GM23338 (cell line): Measurements from ENCODE around the gene FTCDNL1. TPM values are rescaled to one million over a fixed set of nuclear protein-coding genes. Genes with fewer than 3 reads are reported as not detected.
A peak's percentile ranks its signal among the peaks of the same experiment; 100 is the strongest.

Source experiments
- ATAC-seq: fragments of 200-7000 bp; cut with Tn5 transposase; 3 replicates; pipeline ENCODE4 v1.9.1; 2020
- DNase-seq: peaks from one replicate; pipeline ENCODE4 v3.0.0-alpha.2; 2015; ENCODE audit warnings: low spot score
- H2AFZ ChIP-seq: fragments of 200-600 bp; sonication (generic); 2 replicates; pipeline ENCODE4 v1.8.0; 2016; ENCODE audit warnings: antibody characterized with exemption, mild to moderate bottlenecking, moderate library complexity
- H3F3A ChIP-seq: fragments of 200-600 bp; sonication (generic); replicated peaks from 2 replicates; pipeline ENCODE4 v1.8.0; 2017; ENCODE audit warnings: antibody characterized with exemption, mixed run types, low read depth
- H3K27ac ChIP-seq: fragments of 200-600 bp; sonication (generic); 2 replicates; pipeline ENCODE4 v1.6.1; 2016; ENCODE audit warnings: low read depth
- H3K27me3 ChIP-seq: fragments of 200-600 bp; sonication (generic); 2 replicates; pipeline ENCODE4 v1.8.0; 2016; ENCODE audit warnings: mild to moderate bottlenecking, mixed run types, moderate library complexity; ENCODE audit not compliant: insufficient read depth
- H3K36me3 ChIP-seq: fragments of 200-600 bp; sonication (generic); 2 replicates; pipeline ENCODE4 v1.8.0; 2016; ENCODE audit warnings: mild to moderate bottlenecking; ENCODE audit not compliant: insufficient read depth
- H3K4me1 ChIP-seq: fragments of 200-600 bp; sonication (generic); 2 replicates; pipeline ENCODE4 v1.8.0; 2016; ENCODE audit warnings: mild to moderate bottlenecking, moderate library complexity; ENCODE audit not compliant: insufficient read depth
- H3K4me2 ChIP-seq: fragments of 200-600 bp; sonication (generic); 2 replicates; pipeline ENCODE4 v1.7.1; 2017; ENCODE audit warnings: mixed run types
- H3K4me3 ChIP-seq: fragments of 200-600 bp; sonication (generic); 2 replicates; pipeline ENCODE4 v1.6.1; 2016; ENCODE audit warnings: mixed run types
- H3K79me2 ChIP-seq: fragments of 200-600 bp; sonication (generic); replicated peaks from 2 replicates; pipeline ENCODE4 v1.8.0; 2017; ENCODE audit warnings: mild to moderate bottlenecking; ENCODE audit not compliant: insufficient read depth
- H3K9me2 ChIP-seq: fragments of 200-600 bp; sonication (generic); 2 replicates; pipeline ENCODE4 v1.8.0; 2017; ENCODE audit not compliant: insufficient read depth
- H4K20me1 ChIP-seq: fragments of 200-600 bp; sonication (generic); replicated peaks from 2 replicates; pipeline ENCODE4 v1.8.0; 2017; ENCODE audit warnings: mild to moderate bottlenecking; ENCODE audit not compliant: insufficient read depth
- H3K27ac Mint-ChIP-seq: 2 replicates; pipeline ENCODE4 v1.8.0; 2020; ENCODE audit warnings: inconsistent platforms, mild to moderate bottlenecking, moderate library complexity, mixed read lengths
- H3K27me3 Mint-ChIP-seq: 3 replicates; pipeline ENCODE4 v1.8.0; 2022; ENCODE audit warnings: low read depth, mild to moderate bottlenecking, moderate library complexity, mixed read lengths, inconsistent platforms; ENCODE audit not compliant: insufficient read depth, poor library complexity
- H3K36me3 Mint-ChIP-seq: 3 replicates; pipeline ENCODE4 v1.8.0; 2021; ENCODE audit warnings: low read depth, mild to moderate bottlenecking, inconsistent platforms, moderate library complexity, mixed read lengths
- H3K4me1 Mint-ChIP-seq: 3 replicates; pipeline ENCODE4 v1.8.0; 2020; ENCODE audit warnings: mild to moderate bottlenecking, inconsistent platforms, mixed read lengths
- H3K4me3 Mint-ChIP-seq: 3 replicates; pipeline ENCODE4 v1.8.0; 2021; ENCODE audit warnings: moderate library complexity, mild to moderate bottlenecking, inconsistent platforms, mixed read lengths
- H3K9me3 Mint-ChIP-seq: 3 replicates; pipeline ENCODE4 v1.8.0; 2020; ENCODE audit warnings: moderate library complexity, mild to moderate bottlenecking, inconsistent platforms, mixed read lengths
- JUNB ChIP-seq: IDR thresholded peaks from one replicate; pipeline ENCODE4 v1.6.1; 2016; ENCODE audit warnings: antibody characterized with exemption; ENCODE audit not compliant: unreplicated experiment
- POLR2AphosphoS5 ChIP-seq: IDR thresholded peaks from 2 replicates; pipeline ENCODE4 v1.6.1; 2016; ENCODE audit warnings: antibody characterized with exemption, low read depth
- ZNF331 ChIP-seq: fragments of 250-450 bp; sonication (Bioruptor Pico); IDR thresholded peaks from 2 replicates; pipeline ENCODE4 v1.5.0; 2020; ENCODE audit warnings: low read depth, mild to moderate bottlenecking, moderate library complexity
- polyA plus RNA-seq: library from polyadenylated mRNA; unstranded; fragments of >200 nt; fragmentation: Nextera tagmentation; extraction: Ambion mirVana; gene quantifications from 2 replicates; pipeline ENCODE4 v1.2.1, GENCODE V29; 2016
- total RNA-seq: library from RNA; depleted of rRNA; stranded (reverse); fragments of >200 nt; shearing (Covaris generic); gene quantifications from 2 replicates; pipeline ENCODE4 v1.2.3, GENCODE V29; 2014
- TF ChIP-seq, protein P1 (sequence below): fragments of 250-450 bp; sonication (Bioruptor Pico); IDR thresholded peaks from 2 replicates; pipeline ENCODE4 v1.5.0; 2020; ENCODE audit warnings: mild to moderate bottlenecking, moderate library complexity
- TF ChIP-seq, protein P2 (sequence below): IDR thresholded peaks from 2 replicates; pipeline ENCODE4 v1.6.1; 2016; ENCODE audit warnings: antibody characterized with exemption

FTCDNL1 gene
- total and polyA plus RNA-seq, 2 experiments from 2014 or later: 1.7 to 2.0 TPM

- TF ChIP-seq, protein P1, sequence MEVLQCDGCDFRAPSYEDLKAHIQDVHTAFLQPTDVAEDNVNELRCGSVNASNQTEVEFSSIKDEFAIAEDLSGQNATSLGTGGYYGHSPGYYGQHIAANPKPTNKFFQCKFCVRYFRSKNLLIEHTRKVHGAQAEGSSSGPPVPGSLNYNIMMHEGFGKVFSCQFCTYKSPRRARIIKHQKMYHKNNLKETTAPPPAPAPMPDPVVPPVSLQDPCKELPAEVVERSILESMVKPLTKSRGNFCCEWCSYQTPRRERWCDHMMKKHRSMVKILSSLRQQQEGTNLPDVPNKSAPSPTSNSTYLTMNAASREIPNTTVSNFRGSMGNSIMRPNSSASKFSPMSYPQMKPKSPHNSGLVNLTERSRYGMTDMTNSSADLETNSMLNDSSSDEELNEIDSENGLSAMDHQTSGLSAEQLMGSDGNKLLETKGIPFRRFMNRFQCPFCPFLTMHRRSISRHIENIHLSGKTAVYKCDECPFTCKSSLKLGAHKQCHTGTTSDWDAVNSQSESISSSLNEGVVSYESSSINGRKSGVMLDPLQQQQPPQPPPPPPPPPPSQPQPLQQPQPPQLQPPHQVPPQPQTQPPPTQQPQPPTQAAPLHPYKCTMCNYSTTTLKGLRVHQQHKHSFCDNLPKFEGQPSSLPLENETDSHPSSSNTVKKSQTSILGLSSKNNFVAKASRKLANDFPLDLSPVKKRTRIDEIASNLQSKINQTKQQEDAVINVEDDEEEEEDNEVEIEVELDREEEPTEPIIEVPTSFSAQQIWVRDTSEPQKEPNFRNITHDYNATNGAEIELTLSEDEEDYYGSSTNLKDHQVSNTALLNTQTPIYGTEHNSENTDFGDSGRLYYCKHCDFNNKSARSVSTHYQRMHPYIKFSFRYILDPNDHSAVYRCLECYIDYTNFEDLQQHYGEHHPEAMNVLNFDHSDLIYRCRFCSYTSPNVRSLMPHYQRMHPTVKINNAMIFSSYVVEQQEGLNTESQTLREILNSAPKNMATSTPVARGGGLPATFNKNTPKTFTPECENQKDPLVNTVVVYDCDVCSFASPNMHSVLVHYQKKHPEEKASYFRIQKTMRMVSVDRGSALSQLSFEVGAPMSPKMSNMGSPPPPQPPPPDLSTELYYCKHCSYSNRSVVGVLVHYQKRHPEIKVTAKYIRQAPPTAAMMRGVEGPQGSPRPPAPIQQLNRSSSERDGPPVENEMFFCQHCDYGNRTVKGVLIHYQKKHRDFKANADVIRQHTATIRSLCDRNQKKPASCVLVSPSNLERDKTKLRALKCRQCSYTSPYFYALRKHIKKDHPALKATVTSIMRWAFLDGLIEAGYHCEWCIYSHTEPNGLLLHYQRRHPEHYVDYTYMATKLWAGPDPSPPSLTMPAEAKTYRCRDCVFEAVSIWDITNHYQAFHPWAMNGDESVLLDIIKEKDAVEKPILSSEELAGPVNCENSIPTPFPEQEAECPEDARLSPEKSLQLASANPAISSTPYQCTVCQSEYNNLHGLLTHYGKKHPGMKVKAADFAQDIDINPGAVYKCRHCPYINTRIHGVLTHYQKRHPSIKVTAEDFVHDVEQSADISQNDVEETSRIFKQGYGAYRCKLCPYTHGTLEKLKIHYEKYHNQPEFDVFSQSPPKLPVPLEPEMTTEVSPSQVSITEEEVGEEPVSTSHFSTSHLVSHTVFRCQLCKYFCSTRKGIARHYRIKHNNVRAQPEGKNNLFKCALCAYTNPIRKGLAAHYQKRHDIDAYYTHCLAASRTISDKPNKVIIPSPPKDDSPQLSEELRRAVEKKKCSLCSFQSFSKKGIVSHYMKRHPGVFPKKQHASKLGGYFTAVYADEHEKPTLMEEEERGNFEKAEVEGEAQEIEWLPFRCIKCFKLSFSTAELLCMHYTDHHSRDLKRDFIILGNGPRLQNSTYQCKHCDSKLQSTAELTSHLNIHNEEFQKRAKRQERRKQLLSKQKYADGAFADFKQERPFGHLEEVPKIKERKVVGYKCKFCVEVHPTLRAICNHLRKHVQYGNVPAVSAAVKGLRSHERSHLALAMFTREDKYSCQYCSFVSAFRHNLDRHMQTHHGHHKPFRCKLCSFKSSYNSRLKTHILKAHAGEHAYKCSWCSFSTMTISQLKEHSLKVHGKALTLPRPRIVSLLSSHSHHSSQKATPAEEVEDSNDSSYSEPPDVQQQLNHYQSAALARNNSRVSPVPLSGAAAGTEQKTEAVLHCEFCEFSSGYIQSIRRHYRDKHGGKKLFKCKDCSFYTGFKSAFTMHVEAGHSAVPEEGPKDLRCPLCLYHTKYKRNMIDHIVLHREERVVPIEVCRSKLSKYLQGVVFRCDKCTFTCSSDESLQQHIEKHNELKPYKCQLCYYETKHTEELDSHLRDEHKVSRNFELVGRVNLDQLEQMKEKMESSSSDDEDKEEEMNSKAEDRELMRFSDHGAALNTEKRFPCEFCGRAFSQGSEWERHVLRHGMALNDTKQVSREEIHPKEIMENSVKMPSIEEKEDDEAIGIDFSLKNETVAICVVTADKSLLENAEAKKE (CRISPR knock-in tag): no peak
These were observed 44.4 kb upstream of the FTCDNL1 start (continued) for GRCh38 chr2:199895406-199895805.

- Histone ChIP-seq H3K9me2 (peaks cover 7% of the 10 kb centered on the region), H3K4me3 (no peak overlapping the region), H4K20me1 (no peaks in the 10 kb centered on the region), H3K27ac (no peak overlapping the region), H3K27me3 (no peaks in the 10 kb centered on the region), H3F3A (no peaks in the 10 kb centered on the region), H2AFZ (peak overlapping the region; percentile 26; the same call in 1 of the 2 replicates), H3K4me2 (no peak overlapping the region), H3K4me1 (no peaks in the 10 kb centered on the region), H3K36me3 (no peaks in the 10 kb centered on the region), H3K79me2 (no peaks in the 10 kb centered on the region)
- ATAC-seq: no peak
- TF ChIP-seq POLR2AphosphoS5 (no peak), JUNB (no peak), ZNF331 (CRISPR knock-in tag) (no peak)
- TF ChIP-seq, protein P2, sequence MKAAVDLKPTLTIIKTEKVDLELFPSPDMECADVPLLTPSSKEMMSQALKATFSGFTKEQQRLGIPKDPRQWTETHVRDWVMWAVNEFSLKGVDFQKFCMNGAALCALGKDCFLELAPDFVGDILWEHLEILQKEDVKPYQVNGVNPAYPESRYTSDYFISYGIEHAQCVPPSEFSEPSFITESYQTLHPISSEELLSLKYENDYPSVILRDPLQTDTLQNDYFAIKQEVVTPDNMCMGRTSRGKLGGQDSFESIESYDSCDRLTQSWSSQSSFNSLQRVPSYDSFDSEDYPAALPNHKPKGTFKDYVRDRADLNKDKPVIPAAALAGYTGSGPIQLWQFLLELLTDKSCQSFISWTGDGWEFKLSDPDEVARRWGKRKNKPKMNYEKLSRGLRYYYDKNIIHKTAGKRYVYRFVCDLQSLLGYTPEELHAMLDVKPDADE: no peak
- Mint-ChIP-seq H3K36me3 (peaks cover 4% of the 10 kb centered on the region; the same call in 2 of the 3 replicates), H3K4me3 (no peak overlapping the region), H3K4me1 (no peaks in the 10 kb centered on the region), H3K27me3 (peaks cover 2% of the 10 kb centered on the region), H3K27ac (no peak overlapping the region), H3K9me3 (peaks cover 7% of the 10 kb centered on the region)
- no peak for DNase-seq
These were observed 32.7 kb upstream of the FTCDNL1 start for GRCh38 chr2:199883474-199884212.
